HCT116 (cell line): ENCODE data around the gene DOLPP1. TPM values are rescaled to one million over a fixed set of nuclear protein-coding genes. Genes with fewer than 3 reads are reported as not detected.

Source experiments
- ATAC-seq: fragments of 200-7000 bp; cut with Tn5 transposase; 2 replicates; pipeline ENCODE4 v1.9.1; 2020; ENCODE audit warnings: mild to moderate bottlenecking, moderate library complexity
- BruUV-seq: library from RNA; stranded (reverse); fragments of 400-500 nt; replicated peaks from 2 replicates; lab custom pipeline; 2021; lab: Mats Ljungman, UMichigan
- CTCF ChIA-PET: fragments of 300-600 bp; sonication (Branson Sonifier 250); formaldehyde crosslinking; loops from one replicate; lab custom pipeline; 2021; ENCODE audit warnings: antibody characterized with exemption; lab: Charles Lee
- POLR2A ChIA-PET: fragments of 300-600, 350-600 bp; sonication (Branson Sonifier 250); formaldehyde crosslinking; loops from one replicate; lab custom pipeline; 2021; ENCODE audit warnings: antibody characterized with exemption; lab: Charles Lee
- RAD21 ChIA-PET, 2 experiments: fragments of 300-600 bp; sonication (Branson Sonifier 250); formaldehyde crosslinking; loops; one replicate each; lab custom pipeline; 2023; ENCODE audit warnings: low total read pairs in 2 of 2; ENCODE audit not compliant: uncharacterized antibody in 2 of 2, unreplicated experiment in 2 of 2, low non-redundant PET in 1 of 2; lab: Charles Lee
- DNase-seq: peaks from one replicate; pipeline ENCODE4 v3.0.0-alpha.2; 2010; ENCODE audit warnings: low read depth, low spot score
- H2AFZ ChIP-seq: fragments of 200-600 bp; shearing (Covaris generic), sonication (generic); 2 replicates; pipeline ENCODE4 v1.6.1; 2017; ENCODE audit warnings: low read depth, mixed run types, mixed read lengths, antibody characterized with exemption, low read length; ENCODE audit not compliant: poor library complexity, severe bottlenecking
- H3K27ac ChIP-seq: 2 replicates; pipeline ENCODE4 v1.5.1; 2012; ENCODE audit warnings: low read depth, low read length
- H3K27me3 ChIP-seq: fragments of 200-600 bp; sonication (generic); 2 replicates; pipeline ENCODE4 v1.6.1; 2016; ENCODE audit warnings: mixed run types, low read length, mixed read lengths; ENCODE audit not compliant: insufficient read depth
- H3K36me3 ChIP-seq, 2 experiments: fragments of 200-500 bp in 1 of 2; fragments of 200-600 bp in 1 of 2; sonication (Bioruptor generic) in 1 of 2; sonication (generic) in 1 of 2; 2 replicates each; pipeline versions ENCODE4 v1.5.1 to v1.6.1; 2014 to 2016; ENCODE audit warnings: low read length in 2 of 2, inconsistent platforms in 1 of 2, mixed read lengths in 1 of 2, mixed run types in 1 of 2; ENCODE audit not compliant: insufficient read depth in 2 of 2, control insufficient read depth in 1 of 2
- H3K4me1 ChIP-seq, 2 experiments: fragments of 200-600 bp in 1 of 2; sonication (generic) in 1 of 2; 2 replicates each; pipeline versions ENCODE4 v1.5.1 to v1.6.1; 2012 to 2017; ENCODE audit warnings: low read length in 2 of 2, inconsistent platforms in 1 of 2, mild to moderate bottlenecking in 1 of 2, mixed read lengths in 1 of 2, mixed run types in 1 of 2, moderate library complexity in 1 of 2; ENCODE audit not compliant: insufficient read depth in 2 of 2, control insufficient read depth in 1 of 2
- H3K4me2 ChIP-seq: fragments of 200-600 bp; sonication (generic); 2 replicates; pipeline ENCODE4 v1.6.1; 2017; ENCODE audit warnings: mixed run types, low read length, mixed read lengths
- H3K4me3 ChIP-seq, 2 experiments: fragments of 200-600 bp in 1 of 2; sonication (generic) in 1 of 2; replicated peaks in 1 of 2; 2 replicates each; pipeline ENCODE4 v1.5.1; 2011 to 2016; ENCODE audit warnings: low read length in 2 of 2, control low read depth in 1 of 2, low read depth in 1 of 2, mild to moderate bottlenecking in 1 of 2, mixed read lengths in 1 of 2, mixed run types in 1 of 2
- H3K79me2 ChIP-seq: fragments of 200-600 bp; sonication (generic); 2 replicates; pipeline ENCODE4 v1.6.1; 2017; ENCODE audit warnings: mild to moderate bottlenecking, mixed run types, low read length, moderate library complexity, mixed read lengths; ENCODE audit not compliant: insufficient read depth
- H3K9ac ChIP-seq: fragments of 200-600 bp; sonication (generic); 2 replicates; pipeline ENCODE4 v1.6.1; 2016; ENCODE audit warnings: low read length, mixed read lengths
- H3K9me2 ChIP-seq: fragments of 200-600 bp; sonication (generic), shearing (Covaris generic); 2 replicates; pipeline ENCODE4 v1.6.1; 2017; ENCODE audit warnings: mixed run types, mild to moderate bottlenecking, moderate library complexity; ENCODE audit not compliant: insufficient read depth
- H3K9me3 ChIP-seq, 2 experiments: fragments of 200-500 bp in 1 of 2; fragments of 200-600 bp in 1 of 2; sonication (Bioruptor generic) in 1 of 2; sonication (generic) in 1 of 2; 2 replicates each; pipeline ENCODE4 v1.6.1; 2014 to 2017; ENCODE audit warnings: low read length in 2 of 2, mixed read lengths in 2 of 2, inconsistent platforms in 1 of 2, low read depth in 1 of 2, mild to moderate bottlenecking in 1 of 2, mixed run types in 1 of 2, moderate library complexity in 1 of 2; ENCODE audit not compliant: control insufficient read depth in 1 of 2, insufficient read depth in 1 of 2
- H4K20me1 ChIP-seq: fragments of 200-600 bp; sonication (generic), shearing (Covaris generic); 2 replicates; pipeline ENCODE4 v1.6.1; 2017; ENCODE audit warnings: mixed run types, mild to moderate bottlenecking, moderate library complexity; ENCODE audit not compliant: insufficient read depth
- ATF3 ChIP-seq: IDR thresholded peaks from 2 replicates; pipeline ENCODE4 v1.6.1; 2012
- CBX3 ChIP-seq: IDR thresholded peaks from 2 replicates; pipeline ENCODE4 v1.6.1; 2012; ENCODE audit warnings: low read depth
- CEBPB ChIP-seq: IDR thresholded peaks from 2 replicates; pipeline ENCODE4 v1.6.1; 2012; ENCODE audit warnings: low read depth
- ELF1 ChIP-seq: IDR thresholded peaks from 2 replicates; pipeline ENCODE4 v1.6.1; 2012; ENCODE audit warnings: low read depth, borderline replicate concordance
- EZH2 ChIP-seq: fragments of 200-600 bp; sonication (generic); IDR thresholded peaks from 2 replicates; pipeline ENCODE4 v1.6.1; 2017; ENCODE audit warnings: antibody characterized with exemption, mixed run types
- EZH2phosphoT487 ChIP-seq: fragments of 200-600 bp; IDR thresholded peaks from 2 replicates; pipeline ENCODE4 v1.6.1; 2018; ENCODE audit warnings: antibody characterized with exemption, borderline replicate concordance
- FOSL1 ChIP-seq: IDR thresholded peaks from 2 replicates; pipeline ENCODE4 v1.6.1; 2012; ENCODE audit warnings: low read depth
- JUND ChIP-seq: IDR thresholded peaks from 2 replicates; pipeline ENCODE4 v1.6.1; 2012
- POLR2A ChIP-seq: IDR thresholded peaks from 2 replicates; pipeline ENCODE4 v1.7.0; 2011; ENCODE audit warnings: borderline replicate concordance; ENCODE audit not compliant: insufficient read depth, insufficient read length; ENCODE audit errors: extremely low read depth
- RAD21 ChIP-seq: IDR thresholded peaks from 2 replicates; pipeline ENCODE4 v1.6.1; 2012; ENCODE audit warnings: low read depth, mild to moderate bottlenecking
- SP1 ChIP-seq: IDR thresholded peaks from 2 replicates; pipeline ENCODE4 v1.6.1; 2012; ENCODE audit warnings: low read depth
- SRF ChIP-seq: IDR thresholded peaks from 2 replicates; pipeline ENCODE4 v1.6.1; 2012; ENCODE audit warnings: low read depth
- YY1 ChIP-seq: IDR thresholded peaks from 2 replicates; pipeline ENCODE4 v1.6.1; 2011; ENCODE audit warnings: low read length, low read depth, moderate library complexity, mild to moderate bottlenecking; ENCODE audit not compliant: insufficient replicate concordance; ENCODE audit errors: extremely low read depth
- ZBTB33 ChIP-seq: IDR thresholded peaks from 2 replicates; pipeline ENCODE4 v1.6.1; 2011; ENCODE audit warnings: mild to moderate bottlenecking, low read length, moderate library complexity; ENCODE audit not compliant: insufficient replicate concordance; ENCODE audit errors: extremely low read depth
- intact Hi-C: fragments of 100-400 bp; cut with micrococcal nuclease; formaldehyde crosslinking; loops from 2 replicates; pipeline ENCODE4 v1.10.0; 2022
- total RNA-seq: library from RNA; stranded (reverse); gene quantifications from one replicate; pipeline ENCODE4 v1.2.1, GENCODE V29; 2021; ENCODE audit not compliant: unreplicated experiment
- TF ChIP-seq, protein P1 (sequence below), 3 experiments: fragments of 200-600 bp in 1 of 3; sonication (generic) in 1 of 3; IDR thresholded peaks in 2 of 3; conservative IDR thresholded peaks in 1 of 3; 2 replicates each; pipeline ENCODE4 v1.5.1; 2012 to 2017; ENCODE audit warnings: low read depth in 2 of 3, low read length in 2 of 3, antibody characterized with exemption in 1 of 3, borderline replicate concordance in 1 of 3, control low read depth in 1 of 3, mild to moderate bottlenecking in 1 of 3, mixed read lengths in 1 of 3, mixed run types in 1 of 3, moderate library complexity in 1 of 3; ENCODE audit not compliant: insufficient read depth in 1 of 3

DOLPP1 gene
- total RNA-seq, 1 experiment from 2014 or later = 17.4 TPM

DNA sequence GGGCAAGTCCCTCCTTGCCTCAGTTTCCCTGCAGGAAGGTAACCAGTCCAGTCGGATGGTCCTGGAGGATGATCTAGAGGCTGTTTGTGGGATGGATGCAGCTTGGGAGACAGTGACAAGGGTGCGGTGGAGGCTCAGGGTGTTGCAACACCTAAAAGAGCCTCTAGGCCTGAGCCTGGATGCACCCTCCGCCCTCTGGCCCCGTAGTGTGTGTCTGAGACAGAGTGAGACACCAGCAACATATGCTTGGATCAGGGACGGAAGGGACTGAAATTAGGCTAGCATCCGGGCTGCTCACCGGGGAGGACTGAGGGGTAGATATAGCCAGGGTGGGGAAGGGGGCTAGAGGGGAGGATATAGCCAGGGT lies 28.6 kb downstream of the DOLPP1 start:
- ChIA-PET POLR2A (interaction anchor here (1.8 kb wide), 1 partner anchor 28 kb away, joined by 4 read pairs; no protein-coding TSS in a partner anchor), RAD21 (no interaction called here), CTCF (interaction anchor here (1.3 kb wide), 1 partner anchor 515 kb away, joined by 4 read pairs; no protein-coding TSS in a partner anchor)
- H3K4me3 ChIP-seq = peak overlapping the region; percentile 73 to 74
- H3K9ac ChIP-seq = peak overlapping the region; percentile 81
- H3K9me3 ChIP-seq = no peaks in the 10 kb centered on the region
- H3K27ac ChIP-seq = no peak overlapping the region
- H2AFZ ChIP-seq = no peak overlapping the region
- no peaks in the 10 kb centered on the region for H4K20me1 ChIP-seq
- intact Hi-C loops = no loop called here
- H3K27me3 ChIP-seq = no peaks in the 10 kb centered on the region
- peaks cover 19 to 41% of the 10 kb centered on the region in 2 experiments for H3K4me1 ChIP-seq
- BruUV-seq = no TSS peak
- peak overlapping the region; percentile 89 for H3K4me2 ChIP-seq
- TF ChIP-seq, protein P1, sequence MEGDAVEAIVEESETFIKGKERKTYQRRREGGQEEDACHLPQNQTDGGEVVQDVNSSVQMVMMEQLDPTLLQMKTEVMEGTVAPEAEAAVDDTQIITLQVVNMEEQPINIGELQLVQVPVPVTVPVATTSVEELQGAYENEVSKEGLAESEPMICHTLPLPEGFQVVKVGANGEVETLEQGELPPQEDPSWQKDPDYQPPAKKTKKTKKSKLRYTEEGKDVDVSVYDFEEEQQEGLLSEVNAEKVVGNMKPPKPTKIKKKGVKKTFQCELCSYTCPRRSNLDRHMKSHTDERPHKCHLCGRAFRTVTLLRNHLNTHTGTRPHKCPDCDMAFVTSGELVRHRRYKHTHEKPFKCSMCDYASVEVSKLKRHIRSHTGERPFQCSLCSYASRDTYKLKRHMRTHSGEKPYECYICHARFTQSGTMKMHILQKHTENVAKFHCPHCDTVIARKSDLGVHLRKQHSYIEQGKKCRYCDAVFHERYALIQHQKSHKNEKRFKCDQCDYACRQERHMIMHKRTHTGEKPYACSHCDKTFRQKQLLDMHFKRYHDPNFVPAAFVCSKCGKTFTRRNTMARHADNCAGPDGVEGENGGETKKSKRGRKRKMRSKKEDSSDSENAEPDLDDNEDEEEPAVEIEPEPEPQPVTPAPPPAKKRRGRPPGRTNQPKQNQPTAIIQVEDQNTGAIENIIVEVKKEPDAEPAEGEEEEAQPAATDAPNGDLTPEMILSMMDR (IDR thresholded peaks at IDR 0.05 in 2 of 3, conservative IDR thresholded peaks at IDR 0.05 in 1 of 3; ENCODE audit: borderline replicate concordance in 1 of 3, insufficient read depth in 1 of 3, low read depth in 2 of 3, low read length in 2 of 3) = no peak
- no peak for TF ChIP-seq RAD21
- TF ChIP-seq FOSL1 = no peak
- no peak for TF ChIP-seq SP1
- TF ChIP-seq CBX3 = no peak
- no peak for TF ChIP-seq ELF1
- no peak for TF ChIP-seq ATF3
- TF ChIP-seq CEBPB = no peak
- TF ChIP-seq JUND = no peak
- no peak for TF ChIP-seq SRF
- no peak for TF ChIP-seq ZBTB33
- no peak for TF ChIP-seq YY1
- TF ChIP-seq POLR2A = no peak
- no peak for TF ChIP-seq EZH2
- no peak for TF ChIP-seq EZH2phosphoT487
- H3K36me3 ChIP-seq = no peaks in the 10 kb centered on the region
- ATAC-seq (no peak), DNase-seq (no peak)
- H3K9me2 ChIP-seq = no peaks in the 10 kb centered on the region
- peaks cover 30% of the 10 kb centered on the region for H3K79me2 ChIP-seq
